ENCODE data around the gene AXIN1.

GRCh38 chr16:396605-397004 lies 44.1 kb upstream of the AXIN1 start:
- TF ChIP-seq CTCF (IDR thresholded peaks at IDR 0.05) (no peak), POLR2A (IDR thresholded peaks at IDR 0.05) (no peak)
